Subcutaneous adipose tissue (tissue), 4 donors: ENCODE measurements around the gene CHAT. TPM values are rescaled to one million over a fixed set of nuclear protein-coding genes. Genes with fewer than 3 reads are reported as not detected.

Source experiments
- CTCF ChIP-seq: fragments of 450-650 bp; IDR thresholded peaks from one replicate; pipeline ENCODE4 v1.5.1; 2016; ENCODE audit warnings: low read depth, mild to moderate bottlenecking, control low read depth, antibody characterized with exemption, moderate library complexity
- total RNA-seq, 4 donors: library from RNA; depleted of rRNA; stranded (reverse); fragments of >200 nt; gene quantifications; one replicate each; pipeline ENCODE4 v1.1.0, GENCODE V29; 2016

Gene CHAT
- total RNA-seq, 4 donors from 2014 or later = not detected

GRCh38 chr10:49593564-49593875, 20.3 kb upstream of the CHAT start:
- no peak for TF ChIP-seq CTCF

- no peak for TF ChIP-seq CTCF
These were observed 19.8 kb upstream of the CHAT start for GRCh38 chr10:49593998-49594397.

GRCh38 chr10:49594594-49594993, 19.2 kb upstream of the CHAT start:
- TF ChIP-seq CTCF = no peak

GRCh38 chr10:49595003-49595712, 18.7 kb upstream of the CHAT start:
- TF ChIP-seq CTCF = no peak

GRCh38 chr10:49595713-49596492, 17.9 kb upstream of the CHAT start:
- no peak for TF ChIP-seq CTCF

- no peak for TF ChIP-seq CTCF
These were observed 17.4 kb upstream of the CHAT start for GRCh38 chr10:49596493-49596809.

GRCh38 chr10:49596836-49597235, 17.0 kb upstream of the CHAT start:
- no peak for TF ChIP-seq CTCF
